IPS-18a (cell line): ENCODE measurements around the gene MRPL53.
A peak's percentile ranks its signal among the peaks of the same experiment; 100 is the strongest.
"Not testable (repeated sequence)": the region's sequence is repeated elsewhere in the genome, so short reads cannot be mapped to it uniquely, and the experiment has no call there.

Experiments
- H3K27ac ChIP-seq: one replicate; pipeline ENCODE4 v1.5.1; 2013; ENCODE audit warnings: low read length
- H3K27me3 ChIP-seq: one replicate; pipeline ENCODE4 v1.6.1; 2013; ENCODE audit warnings: mild to moderate bottlenecking, low read length; ENCODE audit not compliant: control insufficient read depth, insufficient read depth
- H3K36me3 ChIP-seq: one replicate; pipeline ENCODE4 v1.6.1; 2013; ENCODE audit warnings: low read depth, low read length; ENCODE audit not compliant: control insufficient read depth
- H3K4me1 ChIP-seq: one replicate; pipeline ENCODE4 v1.6.1; 2013; ENCODE audit warnings: low read depth, low read length; ENCODE audit not compliant: control insufficient read depth
- H3K4me3 ChIP-seq: one replicate; pipeline ENCODE4 v1.5.1; 2013; ENCODE audit warnings: low read length
- H3K9ac ChIP-seq: one replicate; pipeline ENCODE4 v1.6.1; 2013; ENCODE audit warnings: mild to moderate bottlenecking, low read length, moderate library complexity
- H3K9me3 ChIP-seq: one replicate; pipeline ENCODE4 v1.6.1; 2013; ENCODE audit warnings: low read depth, low read length; ENCODE audit not compliant: control insufficient read depth

MRPL53 gene

GRCh38 chr2:74470742-74471141 lies 1.7 kb downstream of the MRPL53 start:
- not testable (repeated sequence) for H3K4me1 ChIP-seq, H3K9ac ChIP-seq, H3K27ac ChIP-seq, H3K4me3 ChIP-seq, H3K9me3 ChIP-seq, H3K27me3 ChIP-seq
- peaks cover 16% of the 10 kb centered on the region for H3K36me3 ChIP-seq

GRCh38 chr2:74464406-74464805 lies 8.1 kb downstream of the MRPL53 start:
- Histone ChIP-seq H3K4me1 (no peaks in the 10 kb centered on the region), H3K4me3 (peak overlapping the region; percentile 84), H3K27ac (no peak overlapping the region), H3K9me3 (no peaks in the 10 kb centered on the region), H3K27me3 (no peaks in the 10 kb centered on the region), H3K36me3 (peaks cover 24% of the 10 kb centered on the region), H3K9ac (peak overlapping the region; percentile 60)

- no peak overlapping the region for H3K27ac ChIP-seq
- H3K9me3 ChIP-seq: no peaks in the 10 kb centered on the region
- no peaks in the 10 kb centered on the region for H3K4me1 ChIP-seq
- peaks cover 24% of the 10 kb centered on the region for H3K36me3 ChIP-seq
- H3K4me3 ChIP-seq: no peak overlapping the region
- no peaks in the 10 kb centered on the region for H3K27me3 ChIP-seq
- H3K9ac ChIP-seq: no peak overlapping the region
These were observed 9.7 kb downstream of the MRPL53 start for GRCh38 chr2:74462786-74463105.

DNA sequence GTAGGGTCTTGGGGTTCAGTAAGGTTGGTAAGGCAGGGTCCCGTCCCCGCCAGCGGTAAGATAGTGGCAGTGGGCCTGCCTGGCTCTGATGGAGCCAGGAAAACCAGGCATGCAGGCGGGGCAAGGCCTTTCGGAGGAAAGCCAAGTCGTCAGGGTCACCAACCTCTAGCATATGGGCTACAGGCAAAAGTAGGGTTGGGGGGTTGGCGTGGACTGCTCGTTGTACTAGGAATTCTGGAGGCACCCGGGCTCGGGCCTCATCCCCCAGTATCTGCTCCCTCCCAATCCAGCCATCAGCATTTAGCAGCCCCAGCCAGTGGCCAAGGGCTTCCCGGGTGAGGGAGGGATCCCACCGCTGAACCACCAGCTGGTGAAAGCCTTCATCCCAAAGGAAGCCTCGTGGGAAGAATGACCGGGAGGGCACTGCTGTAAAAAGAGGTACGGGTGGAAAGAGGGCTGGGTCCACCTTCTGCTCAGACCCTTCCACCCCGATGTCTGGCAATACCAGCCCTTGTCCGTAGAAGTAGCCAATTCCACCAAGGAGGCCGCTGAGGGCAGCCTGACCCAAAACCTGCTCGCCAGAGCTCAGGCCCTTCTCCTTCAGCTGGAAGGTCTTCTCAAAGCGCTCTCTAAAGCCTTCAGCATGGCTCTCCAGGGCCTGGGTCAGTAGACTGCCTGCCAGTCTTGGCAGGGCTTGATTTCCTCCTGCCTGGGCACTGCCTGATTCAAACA lies 10.3 kb downstream of the MRPL53 start:
- H3K27me3 ChIP-seq: no peaks in the 10 kb centered on the region
- no peak overlapping the region for H3K27ac ChIP-seq
- no peaks in the 10 kb centered on the region for H3K4me1 ChIP-seq
- H3K36me3 ChIP-seq: peaks cover 24% of the 10 kb centered on the region
- no peak overlapping the region for H3K9ac ChIP-seq
- no peaks in the 10 kb centered on the region for H3K9me3 ChIP-seq
- no peak overlapping the region for H3K4me3 ChIP-seq

DNA sequence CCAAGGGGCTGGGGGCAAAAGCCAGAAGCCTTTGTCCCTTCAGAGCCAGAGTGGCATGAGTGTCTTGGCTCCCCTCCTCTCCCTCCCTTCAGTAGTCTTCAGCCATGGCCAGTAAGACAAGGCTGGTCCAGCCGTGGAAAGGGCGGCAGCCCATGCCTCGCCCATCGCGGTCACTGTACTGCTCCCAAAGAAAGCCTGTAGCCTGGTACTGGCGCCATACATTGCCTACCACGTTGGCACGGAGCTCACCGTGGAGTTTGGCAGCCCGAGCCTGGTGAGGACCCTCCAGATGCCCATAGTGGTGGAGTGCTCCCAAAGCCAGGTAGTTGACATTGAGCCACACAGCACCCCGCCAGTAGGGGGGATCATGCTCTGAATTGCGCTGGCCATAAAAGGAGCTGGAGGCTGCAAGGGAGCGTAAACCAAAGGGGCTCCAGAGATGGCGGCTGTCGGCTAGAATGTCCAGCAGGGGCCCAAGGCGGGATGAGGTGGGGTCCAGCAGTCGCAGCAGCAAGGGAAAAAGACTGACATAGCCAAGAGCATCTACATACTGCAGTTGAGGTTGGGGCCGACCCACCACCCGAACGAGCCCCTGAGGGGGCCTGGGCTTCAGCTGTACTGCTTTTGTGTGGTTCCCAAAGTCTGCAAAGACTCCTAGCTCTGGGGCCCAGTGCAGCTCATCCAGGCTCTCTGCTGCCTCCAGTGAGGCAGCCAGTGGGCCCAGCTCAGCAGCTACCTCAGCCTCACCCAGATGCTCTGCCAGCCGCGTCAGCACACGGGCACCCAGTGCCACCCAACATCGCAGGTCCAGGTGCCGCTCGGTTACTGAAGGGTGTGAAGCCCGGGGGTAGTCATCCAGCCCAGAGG lies 11.1 kb downstream of the MRPL53 start:
- Histone ChIP-seq H3K9me3 (no peaks in the 10 kb centered on the region), H3K9ac (no peak overlapping the region), H3K27ac (no peak overlapping the region), H3K4me3 (no peak overlapping the region), H3K4me1 (peaks cover 5% of the 10 kb centered on the region), H3K36me3 (peaks cover 24% of the 10 kb centered on the region), H3K27me3 (no peaks in the 10 kb centered on the region)

DNA sequence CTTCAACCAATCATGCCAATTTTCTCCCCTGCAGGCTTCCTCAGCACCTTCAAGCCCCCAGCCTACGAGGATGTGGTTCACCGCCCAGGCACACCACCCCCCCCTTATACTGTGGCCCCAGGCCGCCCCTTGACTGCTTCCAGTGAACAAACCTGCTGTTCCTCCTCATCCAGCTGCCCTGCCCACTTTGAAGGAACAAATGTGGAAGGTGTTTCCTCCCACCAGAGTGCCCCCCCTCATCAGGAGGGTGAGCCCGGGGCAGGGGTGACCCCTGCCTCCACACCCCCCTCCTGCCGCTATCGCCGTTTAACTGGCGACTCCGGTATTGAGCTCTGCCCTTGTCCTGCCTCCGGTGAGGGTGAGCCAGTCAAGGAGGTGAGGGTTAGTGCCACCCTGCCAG lies 12.3 kb downstream of the MRPL53 start:
- not testable (repeated sequence) for H3K4me3 ChIP-seq, H3K27me3 ChIP-seq, H3K4me1 ChIP-seq, H3K27ac ChIP-seq, H3K9ac ChIP-seq, H3K9me3 ChIP-seq
- peaks cover 24% of the 10 kb centered on the region for H3K36me3 ChIP-seq

DNA sequence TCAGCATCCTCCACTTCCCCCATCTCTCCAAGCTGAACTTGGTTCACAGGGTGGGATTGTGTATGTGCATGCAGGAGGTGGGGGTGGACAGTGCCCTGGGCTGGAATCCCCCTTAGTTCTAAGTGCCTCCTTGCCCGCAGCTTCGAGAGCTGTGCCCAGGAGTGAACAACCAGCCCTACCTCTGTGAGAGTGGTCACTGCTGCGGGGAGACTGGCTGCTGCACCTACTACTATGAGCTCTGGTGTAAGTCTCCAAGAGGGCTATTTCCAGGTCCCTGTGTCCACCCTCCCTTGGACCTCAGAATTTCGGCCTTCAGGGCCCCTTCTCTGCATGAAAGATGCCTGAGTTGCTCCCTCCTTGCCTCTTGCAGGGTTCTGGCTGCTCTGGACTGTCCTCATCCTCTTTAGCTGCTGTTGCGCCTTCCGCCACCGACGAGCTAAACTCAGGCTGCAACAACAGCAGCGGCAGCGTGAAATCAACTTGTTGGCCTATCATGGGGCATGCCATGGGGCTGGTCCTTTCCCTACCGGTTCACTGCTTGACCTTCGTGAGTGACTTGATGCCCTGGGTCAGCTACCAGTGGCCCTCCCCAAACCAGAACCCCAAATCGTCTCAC lies 12.9 kb downstream of the MRPL53 start:
- H3K9me3 ChIP-seq, H3K4me1 ChIP-seq, H3K27me3 ChIP-seq, H3K9ac ChIP-seq, H3K27ac ChIP-seq: not testable (repeated sequence)
- Histone ChIP-seq H3K4me3 (peak overlapping the region; percentile 74), H3K36me3 (peaks cover 24% of the 10 kb centered on the region)

- Histone ChIP-seq H3K36me3 (peaks cover 24% of the 10 kb centered on the region), H3K9ac (peak overlapping the region; percentile 66), H3K9me3 (no peaks in the 10 kb centered on the region), H3K4me3 (peak overlapping the region; percentile 74), H3K27me3 (no peaks in the 10 kb centered on the region), H3K27ac (peak overlapping the region; percentile 47), H3K4me1 (peaks cover 6% of the 10 kb centered on the region)
These were observed 13.5 kb downstream of the MRPL53 start for GRCh38 chr2:74458938-74459363.

- Histone ChIP-seq H3K4me1 (peaks cover 6% of the 10 kb centered on the region), H3K27me3 (no peaks in the 10 kb centered on the region), H3K27ac (peak within 1 kb of the TSS; percentile 56), H3K9me3 (no peaks in the 10 kb centered on the region), H3K9ac (peak within 1 kb of the TSS; percentile 86), H3K4me3 (peak within 1 kb of the TSS; percentile 74), H3K36me3 (peaks cover 24% of the 10 kb centered on the region)
These were observed 14.1 kb downstream of the MRPL53 start, which contains the start of gene WBP1 for GRCh38 chr2:74458132-74458937. TSS of gene WBP1 (plus strand) at chr2:74458438. CDS start at chr2:74458603, 165 bp downstream.

- H3K4me1 ChIP-seq: peaks cover 6% of the 10 kb centered on the region
- H3K9me3 ChIP-seq: no peaks in the 10 kb centered on the region
- peaks cover 18% of the 10 kb centered on the region for H3K36me3 ChIP-seq
- H3K27me3 ChIP-seq: no peaks in the 10 kb centered on the region
- peak overlapping the region; percentile 56 for H3K27ac ChIP-seq
- H3K9ac ChIP-seq: peak overlapping the region; percentile 86
- H3K4me3 ChIP-seq: peak overlapping the region; percentile 74
These were observed 14.8 kb downstream of the MRPL53 start for GRCh38 chr2:74457549-74458131.

- Histone ChIP-seq H3K9ac (peak overlapping the region; percentile 51), H3K27ac (no peak overlapping the region), H3K36me3 (peaks cover 13% of the 10 kb centered on the region), H3K27me3 (no peaks in the 10 kb centered on the region), H3K4me3 (peak overlapping the region; percentile 74), H3K4me1 (peaks cover 6% of the 10 kb centered on the region), H3K9me3 (no peaks in the 10 kb centered on the region)
These were observed 15.3 kb downstream of the MRPL53 start for GRCh38 chr2:74457129-74457548.
